ENCODE data around the gene AKR1D1.
"Not testable (repeated sequence)": the region's sequence is repeated elsewhere in the genome, so short reads cannot be mapped to it uniquely, and the experiment has no call there.

AKR1D1 gene

DNA sequence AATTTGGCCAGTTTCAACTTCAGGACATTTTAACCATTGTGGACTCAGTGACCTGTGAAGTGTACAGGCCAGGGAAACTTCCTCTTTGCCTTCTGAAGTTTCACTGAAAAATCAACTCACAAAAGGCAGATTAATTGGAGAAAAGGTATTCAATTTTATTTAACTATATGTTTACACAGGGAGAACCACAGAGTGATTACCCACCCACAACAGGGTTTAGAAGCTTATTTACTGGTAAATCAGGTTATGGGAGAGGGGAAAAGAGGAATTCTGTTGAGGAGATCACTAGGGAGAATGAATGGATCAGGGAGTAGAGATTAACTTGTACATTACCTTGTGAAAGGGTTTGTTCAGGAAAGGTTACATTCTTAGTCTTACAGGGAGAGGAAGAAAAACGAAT, 1.7 kb upstream of the AKR1D1 start:
- WGBS (ENCODE audit: extremely low coverage, insufficient coverage, low lambda C conversion rate): no CpG with 5 or more reads among the region's 1 CpG
- Histone ChIP-seq H3K4me3 (ENCODE audit: low read length) (no peak overlapping the region), H3K4me1 (ENCODE audit: control insufficient read depth, low read depth, low read length) (no peaks in the 10 kb centered on the region), H4K5ac (ENCODE audit: low read length) (no peak overlapping the region), H3K27ac (ENCODE audit: low read depth, low read length) (no peak overlapping the region), H3K79me1 (ENCODE audit: low read length) (no peaks in the 10 kb centered on the region), H3K56ac (ENCODE audit: low read length) (no peak overlapping the region), H3K36me3 (ENCODE audit: control insufficient read depth, insufficient read depth, low read length) (no peaks in the 10 kb centered on the region), H3K23ac (ENCODE audit: low read length) (no peak overlapping the region), H3K4me2 (ENCODE audit: low read length) (no peak overlapping the region), H4K8ac (ENCODE audit: low read depth, low read length) (no peak overlapping the region), H3K9ac (ENCODE audit: low read length) (no peak overlapping the region), H3K18ac (ENCODE audit: low read length) (no peak overlapping the region), H3K4ac (ENCODE audit: low read depth, low read length) (no peak overlapping the region), H2BK15ac (replicated peaks; ENCODE audit: low read depth) (no peak overlapping the region), H2BK5ac (ENCODE audit: low read length) (no peak overlapping the region), H2AK5ac (ENCODE audit: low read length) (no peak overlapping the region), H3K27me3 (ENCODE audit: insufficient read depth, low read length, poor library complexity) (no peaks in the 10 kb centered on the region), H2BK120ac (ENCODE audit: low read depth, low read length) (no peak overlapping the region), H3K79me2 (ENCODE audit: control insufficient read depth, insufficient read depth, low read length) (no peaks in the 10 kb centered on the region)
- no peak for DNase-seq

- Histone ChIP-seq H3K4me1 (ENCODE audit: control insufficient read depth, low read depth, low read length) (no peaks in the 10 kb centered on the region), H2AK5ac (ENCODE audit: low read length) (no peak overlapping the region), H3K27me3 (ENCODE audit: insufficient read depth, low read length, poor library complexity) (no peaks in the 10 kb centered on the region), H2BK120ac (ENCODE audit: low read depth, low read length) (no peak overlapping the region), H3K27ac (ENCODE audit: low read depth, low read length) (no peak overlapping the region), H3K4me2 (ENCODE audit: low read length) (no peak overlapping the region), H3K23ac (ENCODE audit: low read length) (no peak overlapping the region), H3K56ac (ENCODE audit: low read length) (no peak overlapping the region), H3K79me2 (ENCODE audit: control insufficient read depth, insufficient read depth, low read length) (no peaks in the 10 kb centered on the region), H4K8ac (ENCODE audit: low read depth, low read length) (no peak overlapping the region), H4K5ac (ENCODE audit: low read length) (no peak overlapping the region), H3K9ac (ENCODE audit: low read length) (no peak overlapping the region), H3K36me3 (ENCODE audit: control insufficient read depth, insufficient read depth, low read length) (no peaks in the 10 kb centered on the region), H2BK15ac (replicated peaks; ENCODE audit: low read depth) (no peak overlapping the region), H3K4ac (ENCODE audit: low read depth, low read length) (no peak overlapping the region), H2BK5ac (ENCODE audit: low read length) (no peak overlapping the region), H3K4me3 (ENCODE audit: low read length) (no peak overlapping the region), H3K79me1 (ENCODE audit: low read length) (no peaks in the 10 kb centered on the region), H3K18ac (ENCODE audit: low read length) (no peak overlapping the region)
- no peak for DNase-seq
- WGBS (ENCODE audit: extremely low coverage, insufficient coverage, low lambda C conversion rate): no CpG with 5 or more reads among the region's 3 CpGs
Measured at GRCh38 chr7:138075350-138075749, 909 bp upstream of the AKR1D1 start.

DNA sequence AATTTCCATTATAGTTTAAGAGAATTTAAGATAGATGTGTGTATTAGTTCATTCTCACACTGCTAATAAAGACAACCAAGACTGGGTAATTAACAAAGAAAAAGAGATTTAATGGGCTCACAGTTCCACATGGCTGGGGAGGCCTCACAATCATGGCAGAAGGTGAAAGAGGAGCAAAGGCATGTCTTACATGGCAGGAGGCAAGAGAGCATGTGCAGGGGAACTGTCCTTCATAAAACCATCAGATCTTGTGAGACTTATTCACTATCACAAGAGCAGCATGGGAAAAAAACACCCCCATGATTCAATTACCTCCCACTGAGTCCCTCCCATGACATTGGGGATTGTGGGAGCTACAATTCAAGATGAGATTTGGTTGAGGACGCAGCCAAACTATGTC, 473 bp upstream of the AKR1D1 start:
- not testable (repeated sequence) for H3K4me3 ChIP-seq (ENCODE audit: low read length); H3K4me1 ChIP-seq (ENCODE audit: control insufficient read depth, low read depth, low read length); H4K8ac ChIP-seq (ENCODE audit: low read depth, low read length); H3K27me3 ChIP-seq (ENCODE audit: insufficient read depth, low read length, poor library complexity); H2BK5ac ChIP-seq (ENCODE audit: low read length); H2AK5ac ChIP-seq (ENCODE audit: low read length); H3K4ac ChIP-seq (ENCODE audit: low read depth, low read length); H3K23ac ChIP-seq (ENCODE audit: low read length); H3K27ac ChIP-seq (ENCODE audit: low read depth, low read length); H3K79me2 ChIP-seq (ENCODE audit: control insufficient read depth, insufficient read depth, low read length); H3K4me2 ChIP-seq (ENCODE audit: low read length); H4K5ac ChIP-seq (ENCODE audit: low read length); H3K56ac ChIP-seq (ENCODE audit: low read length); H3K79me1 ChIP-seq (ENCODE audit: low read length); H3K18ac ChIP-seq (ENCODE audit: low read length); H3K9ac ChIP-seq (ENCODE audit: low read length); H3K36me3 ChIP-seq (ENCODE audit: control insufficient read depth, insufficient read depth, low read length); H2BK15ac ChIP-seq (replicated peaks; ENCODE audit: low read depth); H2BK120ac ChIP-seq (ENCODE audit: low read depth, low read length); DNase-seq
- WGBS (ENCODE audit: extremely low coverage, insufficient coverage, low lambda C conversion rate): no CpG with 5 or more reads among the region's 1 CpG

DNA sequence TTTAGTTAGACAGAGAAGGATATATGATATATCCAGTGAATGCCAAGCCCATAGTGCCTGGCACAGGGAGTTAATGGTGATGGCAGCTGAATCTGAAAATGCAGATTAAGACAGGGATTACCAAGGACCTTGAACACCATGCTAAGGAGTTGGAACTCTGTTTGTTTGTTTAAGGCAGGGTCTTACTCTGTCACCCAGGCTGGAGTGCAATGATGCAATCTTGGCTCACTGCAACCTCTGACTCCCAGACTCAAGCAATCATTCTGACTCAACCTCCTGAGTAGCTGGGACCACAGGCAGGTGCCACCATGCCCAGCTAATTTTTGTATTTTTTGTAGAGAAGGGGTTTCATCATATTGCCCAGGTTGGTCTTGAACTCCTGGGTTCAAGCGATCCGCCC, 1.6 kb downstream of the AKR1D1 start:
- no peak for DNase-seq
- Histone ChIP-seq H3K79me2 (ENCODE audit: control insufficient read depth, insufficient read depth, low read length) (no peaks in the 10 kb centered on the region), H3K56ac (ENCODE audit: low read length) (no peak overlapping the region), H3K79me1 (ENCODE audit: low read length) (no peaks in the 10 kb centered on the region), H3K23ac (ENCODE audit: low read length) (no peak overlapping the region), H3K36me3 (ENCODE audit: control insufficient read depth, insufficient read depth, low read length) (no peaks in the 10 kb centered on the region), H4K8ac (ENCODE audit: low read depth, low read length) (no peak overlapping the region), H3K27ac (ENCODE audit: low read depth, low read length) (no peak overlapping the region), H3K4me1 (ENCODE audit: control insufficient read depth, low read depth, low read length) (no peaks in the 10 kb centered on the region), H4K5ac (ENCODE audit: low read length) (no peak overlapping the region), H3K4me2 (ENCODE audit: low read length) (no peak overlapping the region), H3K9ac (ENCODE audit: low read length) (no peak overlapping the region), H3K4ac (ENCODE audit: low read depth, low read length) (no peak overlapping the region), H2AK5ac (ENCODE audit: low read length) (no peak overlapping the region), H3K4me3 (ENCODE audit: low read length) (no peak overlapping the region), H3K18ac (ENCODE audit: low read length) (no peak overlapping the region), H3K27me3 (ENCODE audit: insufficient read depth, low read length, poor library complexity) (no peaks in the 10 kb centered on the region), H2BK15ac (replicated peaks; ENCODE audit: low read depth) (no peak overlapping the region), H2BK120ac (ENCODE audit: low read depth, low read length) (no peak overlapping the region), H2BK5ac (ENCODE audit: low read length) (no peak overlapping the region)
- no CpG with 5 or more reads among the region's 2 CpGs for WGBS (ENCODE audit: extremely low coverage, insufficient coverage, low lambda C conversion rate)

DNA sequence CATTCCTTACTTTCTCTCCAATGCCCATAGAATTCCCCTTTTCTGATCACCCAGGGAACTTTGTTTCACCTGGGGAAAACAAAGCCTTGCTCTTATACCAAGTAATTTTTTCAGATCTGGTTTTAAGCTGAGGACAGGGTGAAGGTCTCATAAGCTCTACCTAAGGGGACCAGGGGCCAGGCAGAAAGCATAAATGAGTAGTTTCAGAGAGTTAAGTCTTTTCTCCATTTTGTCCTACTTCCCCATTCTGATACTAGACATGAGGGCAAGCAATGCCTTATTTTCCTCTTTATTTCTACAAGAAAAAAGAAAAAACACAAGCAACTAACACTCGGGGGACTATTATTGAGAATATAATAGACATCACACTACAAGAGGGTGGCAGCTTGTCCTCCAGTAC, 2.9 kb downstream of the AKR1D1 start:
- no peaks in the 10 kb centered on the region for H3K36me3 ChIP-seq (ENCODE audit: control insufficient read depth, insufficient read depth, low read length)
- no peaks in the 10 kb centered on the region for H3K79me2 ChIP-seq (ENCODE audit: control insufficient read depth, insufficient read depth, low read length)
- no peak overlapping the region for H3K27ac ChIP-seq (ENCODE audit: low read depth, low read length)
- no peak overlapping the region for H3K4me3 ChIP-seq (ENCODE audit: low read length)
- no peak overlapping the region for H3K4ac ChIP-seq (ENCODE audit: low read depth, low read length)
- H3K18ac ChIP-seq (ENCODE audit: low read length): no peak overlapping the region
- no peaks in the 10 kb centered on the region for H3K27me3 ChIP-seq (ENCODE audit: insufficient read depth, low read length, poor library complexity)
- H2BK15ac ChIP-seq (replicated peaks; ENCODE audit: low read depth): no peak overlapping the region
- H3K23ac ChIP-seq (ENCODE audit: low read length): no peak overlapping the region
- H3K79me1 ChIP-seq (ENCODE audit: low read length): no peaks in the 10 kb centered on the region
- no peak overlapping the region for H2BK120ac ChIP-seq (ENCODE audit: low read depth, low read length)
- H3K4me1 ChIP-seq (ENCODE audit: control insufficient read depth, low read depth, low read length): no peaks in the 10 kb centered on the region
- H3K9ac ChIP-seq (ENCODE audit: low read length): no peak overlapping the region
- no peak overlapping the region for H4K5ac ChIP-seq (ENCODE audit: low read length)
- DNase-seq: no peak
- H3K4me2 ChIP-seq (ENCODE audit: low read length): no peak overlapping the region
- no peak overlapping the region for H4K8ac ChIP-seq (ENCODE audit: low read depth, low read length)
- no peak overlapping the region for H2BK5ac ChIP-seq (ENCODE audit: low read length)
- H3K56ac ChIP-seq (ENCODE audit: low read length): no peak overlapping the region
- no peak overlapping the region for H2AK5ac ChIP-seq (ENCODE audit: low read length)
- WGBS (ENCODE audit: extremely low coverage, insufficient coverage, low lambda C conversion rate): no CpG with 5 or more reads among the region's 1 CpG

DNA sequence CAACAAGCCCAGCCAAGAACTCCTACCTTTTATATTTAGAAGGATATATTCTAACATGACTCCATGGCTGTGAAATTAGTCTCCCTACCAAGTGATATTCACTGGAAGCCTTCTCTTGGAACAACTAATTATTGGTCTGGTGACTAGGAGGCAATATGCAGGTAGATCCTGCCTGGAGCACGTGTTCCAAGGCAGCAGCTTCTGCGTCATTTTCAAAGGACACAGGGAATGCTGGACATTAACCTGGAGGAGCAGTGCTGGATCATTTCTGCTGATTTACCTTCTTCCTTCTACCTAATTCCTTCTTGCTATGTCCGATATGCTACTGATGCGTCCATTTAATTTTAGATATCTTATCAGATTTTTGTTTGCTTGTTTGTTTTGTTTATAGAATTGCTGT, 5.6 kb downstream of the AKR1D1 start:
- H4K5ac ChIP-seq (ENCODE audit: low read length): no peak overlapping the region
- H2BK15ac ChIP-seq (replicated peaks; ENCODE audit: low read depth): no peak overlapping the region
- H3K79me2 ChIP-seq (ENCODE audit: control insufficient read depth, insufficient read depth, low read length): no peaks in the 10 kb centered on the region
- H3K27ac ChIP-seq (ENCODE audit: low read depth, low read length): no peak overlapping the region
- H3K18ac ChIP-seq (ENCODE audit: low read length): no peak overlapping the region
- H3K4me3 ChIP-seq (ENCODE audit: low read length): no peak overlapping the region
- H3K4me1 ChIP-seq (ENCODE audit: control insufficient read depth, low read depth, low read length): no peaks in the 10 kb centered on the region
- no peak overlapping the region for H3K9ac ChIP-seq (ENCODE audit: low read length)
- H3K36me3 ChIP-seq (ENCODE audit: control insufficient read depth, insufficient read depth, low read length): no peaks in the 10 kb centered on the region
- H3K23ac ChIP-seq (ENCODE audit: low read length): no peak overlapping the region
- H2BK120ac ChIP-seq (ENCODE audit: low read depth, low read length): no peak overlapping the region
- H2AK5ac ChIP-seq (ENCODE audit: low read length): no peak overlapping the region
- no peak for DNase-seq
- H3K4ac ChIP-seq (ENCODE audit: low read depth, low read length): no peak overlapping the region
- H4K8ac ChIP-seq (ENCODE audit: low read depth, low read length): no peak overlapping the region
- no peaks in the 10 kb centered on the region for H3K79me1 ChIP-seq (ENCODE audit: low read length)
- no peak overlapping the region for H2BK5ac ChIP-seq (ENCODE audit: low read length)
- no peaks in the 10 kb centered on the region for H3K27me3 ChIP-seq (ENCODE audit: insufficient read depth, low read length, poor library complexity)
- no CpG with 5 or more reads among the region's 4 CpGs for whole genome bisulfite sequencing (ENCODE audit: extremely low coverage, insufficient coverage, low lambda C conversion rate)
- H3K56ac ChIP-seq (ENCODE audit: low read length): no peak overlapping the region
- no peak overlapping the region for H3K4me2 ChIP-seq (ENCODE audit: low read length)

Data from mesendoderm (in vitro differentiated cells).